ENCODE data around the gene CFAP20DC. TPM values are rescaled to one million over a fixed set of nuclear protein-coding genes. Genes with fewer than 3 reads are reported as not detected.

CFAP20DC gene
- total and polyA plus RNA-seq, 10 of the 15 experiments (the other 5 are each of a cell fraction or from before 2014, with no cell fraction given), result 0.53 to 11.6 (median 2.0) TPM

DNA sequence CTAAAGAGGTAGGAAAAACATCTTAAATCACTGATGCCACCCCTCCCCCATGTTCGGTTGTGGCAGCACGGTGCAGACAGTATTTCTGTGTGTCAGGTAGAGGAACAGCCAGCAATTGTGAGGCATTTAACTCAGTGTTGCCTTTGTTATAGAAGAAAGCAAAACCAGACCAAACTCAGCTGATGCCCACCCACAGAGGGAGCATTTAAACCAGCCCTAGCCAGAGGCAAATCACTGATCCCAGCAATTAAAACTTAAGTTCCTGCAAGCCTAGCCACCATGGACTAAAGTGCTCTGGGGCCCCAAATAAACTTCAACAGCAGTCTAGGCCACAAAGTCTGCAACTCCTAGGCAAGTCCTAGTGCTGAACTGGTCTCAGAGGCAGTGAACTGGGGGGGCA, 94.5 kb downstream of the CFAP20DC start:
- H3K27me3 ChIP-seq (replicated peaks in 1 of 2; ENCODE audit: control insufficient read depth in 2 of 2, insufficient read depth in 2 of 2, low read length in 1 of 2), result no peaks in the 10 kb centered on the region
- FAIRE-seq (no peak), ATAC-seq (no peak), DNase-seq (ENCODE audit: low read depth, low spot score) (no peak)
- H3K9me3 ChIP-seq (replicated peaks; ENCODE audit: control insufficient read depth, insufficient read depth, low read length), result no peaks in the 10 kb centered on the region; the same call in 2 of the 3 replicates
- TF ChIP-seq, protein P1, sequence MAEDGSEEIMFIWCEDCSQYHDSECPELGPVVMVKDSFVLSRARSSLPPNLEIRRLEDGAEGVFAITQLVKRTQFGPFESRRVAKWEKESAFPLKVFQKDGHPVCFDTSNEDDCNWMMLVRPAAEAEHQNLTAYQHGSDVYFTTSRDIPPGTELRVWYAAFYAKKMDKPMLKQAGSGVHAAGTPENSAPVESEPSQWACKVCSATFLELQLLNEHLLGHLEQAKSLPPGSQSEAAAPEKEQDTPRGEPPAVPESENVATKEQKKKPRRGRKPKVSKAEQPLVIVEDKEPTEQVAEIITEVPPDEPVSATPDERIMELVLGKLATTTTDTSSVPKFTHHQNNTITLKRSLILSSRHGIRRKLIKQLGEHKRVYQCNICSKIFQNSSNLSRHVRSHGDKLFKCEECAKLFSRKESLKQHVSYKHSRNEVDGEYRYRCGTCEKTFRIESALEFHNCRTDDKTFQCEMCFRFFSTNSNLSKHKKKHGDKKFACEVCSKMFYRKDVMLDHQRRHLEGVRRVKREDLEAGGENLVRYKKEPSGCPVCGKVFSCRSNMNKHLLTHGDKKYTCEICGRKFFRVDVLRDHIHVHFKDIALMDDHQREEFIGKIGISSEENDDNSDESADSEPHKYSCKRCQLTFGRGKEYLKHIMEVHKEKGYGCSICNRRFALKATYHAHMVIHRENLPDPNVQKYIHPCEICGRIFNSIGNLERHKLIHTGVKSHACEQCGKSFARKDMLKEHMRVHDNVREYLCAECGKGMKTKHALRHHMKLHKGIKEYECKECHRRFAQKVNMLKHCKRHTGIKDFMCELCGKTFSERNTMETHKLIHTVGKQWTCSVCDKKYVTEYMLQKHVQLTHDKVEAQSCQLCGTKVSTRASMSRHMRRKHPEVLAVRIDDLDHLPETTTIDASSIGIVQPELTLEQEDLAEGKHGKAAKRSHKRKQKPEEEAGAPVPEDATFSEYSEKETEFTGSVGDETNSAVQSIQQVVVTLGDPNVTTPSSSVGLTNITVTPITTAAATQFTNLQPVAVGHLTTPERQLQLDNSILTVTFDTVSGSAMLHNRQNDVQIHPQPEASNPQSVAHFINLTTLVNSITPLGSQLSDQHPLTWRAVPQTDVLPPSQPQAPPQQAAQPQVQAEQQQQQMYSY (CRISPR knock-in tag; IDR thresholded peaks at IDR 0.05), result no peak
- no peak for TF ChIP-seq STAT3 (IDR thresholded peaks at IDR 0.05; ENCODE audit: low read depth, low read length)
- no peak overlapping the region for H3K27ac ChIP-seq (ENCODE audit: control insufficient read depth, insufficient read depth)
- intact Hi-C loops (cut with micrococcal nuclease; ENCODE audit: unreplicated experiment), result no loop called here
- no peaks in the 10 kb centered on the region for H3K36me3 ChIP-seq (ENCODE audit: control insufficient read depth in 2 of 2, insufficient read depth in 2 of 2, low read length in 1 of 2)
- no peak overlapping the region for H3K9ac ChIP-seq (ENCODE audit: control insufficient read depth, insufficient read depth, low read length)
- H3K79me2 ChIP-seq (ENCODE audit: control insufficient read depth, insufficient read depth, low read length), result no peaks in the 10 kb centered on the region
- CTCF ChIA-PET, result interaction anchor here (1.0 to 1.5 kb wide), 2 partner anchors 13 to 131 kb away, joined by 3 to 4 read pairs; no protein-coding TSS in a partner anchor
- H4K20me1 ChIP-seq (ENCODE audit: control insufficient read depth, insufficient read depth), result no peaks in the 10 kb centered on the region
- no peak overlapping the region for H3K4me3 ChIP-seq
- RAD21 ChIA-PET (ENCODE audit: unreplicated experiment), result no interaction called here
- no peaks in the 10 kb centered on the region for H3K4me1 ChIP-seq (ENCODE audit: control insufficient read depth, insufficient read depth, low read length)
- 36% methylated on average over 2 of the region's 2 CpGs for WGBS (ENCODE audit: insufficient coverage, insufficient replicate concordance, low lambda C conversion rate, missing lambda C conversion rate)
- no TSS peak for BruUV-seq (replicated peaks)
- SMC1A ChIA-PET (ENCODE audit: uncharacterized antibody, unreplicated experiment), result interaction anchor here (0.8 to 5.1 kb wide), 4 partner anchors 9 to 131 kb away, joined by 3 to 18 read pairs (median 5); no protein-coding TSS in a partner anchor
- H3K4me2 ChIP-seq (ENCODE audit: control insufficient read depth, insufficient read depth), result no peak overlapping the region
- POLR2A ChIA-PET, result no interaction called here
- in situ Hi-C loops (cut with MboI), result no loop called here
- H2AFZ ChIP-seq (ENCODE audit: control insufficient read depth, low read depth, low read length), result no peak overlapping the region
